Activated CD4-positive, alpha-beta memory T cell treated with anti-CD3 and anti-CD28 coated beads, Interleukin-2, amount 10 ng/mL, durations not matched to agents 7 days and 5 days (primary cell): Measurements from ENCODE around the gene DLGAP5. TPM values are rescaled to one million over a fixed set of nuclear protein-coding genes. Genes with fewer than 3 reads are reported as not detected.

Experiments
- CTCF ChIA-PET: fragments of 350-600 bp; sonication (Branson Sonifier 250); formaldehyde crosslinking; loops from one replicate; lab custom pipeline; 2021; ENCODE audit warnings: antibody characterized with exemption, inconsistent platforms; lab: Charles Lee
- POLR2A ChIA-PET: fragments of 350-600 bp; sonication (Branson Sonifier 250); formaldehyde crosslinking; loops from one replicate; lab custom pipeline; 2021; ENCODE audit warnings: antibody characterized with exemption; lab: Charles Lee
- DNase-seq: peaks from one replicate; pipeline ENCODE4 v3.0.0-alpha.2; 2020
- H3K27ac Mint-ChIP-seq: one replicate; pipeline ENCODE4 v1.8.0; 2021; ENCODE audit warnings: mild to moderate bottlenecking, mixed read lengths
- H3K27me3 Mint-ChIP-seq: one replicate; pipeline ENCODE4 v1.8.0; 2021; ENCODE audit warnings: mixed read lengths
- H3K36me3 Mint-ChIP-seq: one replicate; pipeline ENCODE4 v1.8.0; 2021; ENCODE audit warnings: low read depth, mixed read lengths
- H3K4me1 Mint-ChIP-seq: one replicate; pipeline ENCODE4 v1.8.0; 2021; ENCODE audit warnings: mixed read lengths
- H3K4me3 Mint-ChIP-seq: one replicate; pipeline ENCODE4 v1.8.0; 2021; ENCODE audit warnings: mild to moderate bottlenecking, mixed read lengths
- H3K9me3 Mint-ChIP-seq: one replicate; pipeline ENCODE4 v1.8.0; 2021; ENCODE audit warnings: mixed read lengths
- total RNA-seq, 2 experiments: library from RNA; stranded (reverse); gene quantifications; one replicate each; pipeline ENCODE4 v1.2.3, GENCODE V29; 2021

Gene DLGAP5
- total RNA-seq, 2 experiments from 2014 or later: 89.7 to 95.8 TPM

GRCh38 chr14:55139141-55139540 lies 52.2 kb downstream of the DLGAP5 start:
- CTCF ChIA-PET: interaction anchor here (2.5 kb wide), 1 partner anchor 88 kb away, joined by 7 read pairs; the partner anchor contains the start of gene MAPK1IP1L
- H3K27ac Mint-ChIP-seq: no peak overlapping the region
- H3K36me3 Mint-ChIP-seq: peaks cover 74% of the 10 kb centered on the region
- POLR2A ChIA-PET: interaction anchor here (0.9 to 1.8 kb wide), 3 partner anchors 10 to 36 kb away, joined by 4 to 5 read pairs (median 5); partner anchors contain the start of gene LGALS3
- H3K9me3 Mint-ChIP-seq: no peaks in the 10 kb centered on the region
- H3K27me3 Mint-ChIP-seq: no peaks in the 10 kb centered on the region
- H3K4me3 Mint-ChIP-seq: no peak overlapping the region
- H3K4me1 Mint-ChIP-seq: peaks cover 16% of the 10 kb centered on the region
- no peak for DNase-seq

- Mint-ChIP-seq H3K4me3 (no peak overlapping the region), H3K27ac (no peak overlapping the region), H3K9me3 (no peaks in the 10 kb centered on the region), H3K36me3 (peaks cover 72% of the 10 kb centered on the region), H3K27me3 (no peaks in the 10 kb centered on the region), H3K4me1 (peaks cover 8% of the 10 kb centered on the region)
- no peak for DNase-seq
- ChIA-PET CTCF (interaction anchor here (1.1 to 2.5 kb wide), 5 partner anchors 8 to 87 kb away, joined by 3 to 7 read pairs (median 4); partner anchors contain the start of gene MAPK1IP1L), POLR2A (interaction anchor here (0.8 to 1.9 kb wide), 5 partner anchors 8 to 53 kb away, joined by 3 to 5 read pairs (median 4); partner anchors contain the start of gene DLGAP5)
Measured at GRCh38 chr14:55138091-55138490, 53.3 kb downstream of the DLGAP5 start.

GRCh38 chr14:55136885-55137786 lies 54.2 kb downstream of the DLGAP5 start:
- Mint-ChIP-seq H3K4me3 (no peak overlapping the region), H3K36me3 (peaks cover 73% of the 10 kb centered on the region), H3K4me1 (peaks cover 11% of the 10 kb centered on the region), H3K27me3 (no peaks in the 10 kb centered on the region), H3K27ac (no peak overlapping the region), H3K9me3 (no peaks in the 10 kb centered on the region)
- no peak for DNase-seq
- POLR2A ChIA-PET: interaction anchor here (0.8 to 1.9 kb wide), 5 partner anchors 7 to 86 kb away, joined by 3 to 5 read pairs (median 4); partner anchors contain the start of genes DLGAP5 and MAPK1IP1L
- CTCF ChIA-PET: interaction anchor here (0.6 to 2.5 kb wide), 6 partner anchors 9 to 86 kb away, joined by 3 to 7 read pairs (median 4); partner anchors contain the start of gene MAPK1IP1L

DNA sequence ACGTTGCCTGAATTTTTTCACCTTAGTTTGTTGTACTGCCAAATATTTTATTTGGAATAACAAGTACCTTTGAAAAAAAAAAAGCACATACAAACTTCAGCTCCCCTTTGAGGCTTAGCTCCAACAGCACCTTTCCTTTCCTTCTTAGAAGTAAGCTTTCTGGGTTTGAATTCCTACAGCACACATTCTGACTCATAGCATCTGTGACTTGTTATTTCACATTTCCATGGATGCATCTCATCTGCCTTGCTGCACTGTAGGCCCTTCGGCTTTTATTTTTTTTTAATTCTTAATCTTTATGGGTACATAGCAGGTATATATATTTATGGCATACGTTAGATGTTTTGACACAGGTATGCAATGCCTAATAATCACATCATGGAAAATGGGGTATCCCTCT lies 55.1 kb downstream of the DLGAP5 start:
- ChIA-PET POLR2A (interaction anchor here (0.9 kb wide), 1 partner anchor 33 kb away, joined by 3 read pairs; no protein-coding TSS in a partner anchor), CTCF (interaction anchor here (0.7 kb wide), 1 partner anchor 33 kb away, joined by 3 read pairs; no protein-coding TSS in a partner anchor)
- no peak for DNase-seq
- H3K27ac Mint-ChIP-seq: no peak overlapping the region
- peaks cover 20% of the 10 kb centered on the region for H3K4me1 Mint-ChIP-seq
- H3K9me3 Mint-ChIP-seq: no peaks in the 10 kb centered on the region
- H3K4me3 Mint-ChIP-seq: no peak overlapping the region
- H3K27me3 Mint-ChIP-seq: no peaks in the 10 kb centered on the region
- peaks cover 72% of the 10 kb centered on the region for H3K36me3 Mint-ChIP-seq

DNA sequence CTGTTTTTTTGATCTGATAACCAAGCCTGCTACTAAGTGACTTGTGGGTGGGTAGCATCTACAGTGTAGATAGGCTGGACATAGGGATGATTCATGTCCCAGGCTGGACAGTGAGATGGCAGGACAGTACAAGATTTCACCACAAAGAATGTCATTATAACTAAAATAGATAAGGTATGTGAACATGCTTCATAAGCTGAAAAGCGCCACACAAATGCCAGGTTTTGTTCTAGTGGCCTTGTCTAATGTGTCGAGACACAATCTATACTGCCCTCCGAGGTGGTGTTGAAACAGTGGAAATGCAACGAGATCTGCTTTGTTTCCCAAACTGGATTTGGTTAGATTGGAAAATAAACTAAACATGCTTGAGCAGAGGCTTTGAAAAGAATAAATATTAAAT lies 58.0 kb downstream of the DLGAP5 start:
- CTCF ChIA-PET: interaction anchor here (0.7 to 1.3 kb wide), 4 partner anchors 28 to 44 kb away, joined by 3 to 6 read pairs (median 3); no protein-coding TSS in a partner anchor
- POLR2A ChIA-PET: interaction anchor here (0.6 to 1.3 kb wide), 3 partner anchors 25 to 49 kb away, joined by 3 to 7 read pairs (median 3); no protein-coding TSS in a partner anchor
- H3K27me3 Mint-ChIP-seq: no peaks in the 10 kb centered on the region
- no peaks in the 10 kb centered on the region for H3K9me3 Mint-ChIP-seq
- DNase-seq: no peak
- H3K4me1 Mint-ChIP-seq: peaks cover 36% of the 10 kb centered on the region
- peaks cover 53% of the 10 kb centered on the region for H3K36me3 Mint-ChIP-seq
- no peak overlapping the region for H3K4me3 Mint-ChIP-seq
- H3K27ac Mint-ChIP-seq: no peak overlapping the region

- peaks cover 40% of the 10 kb centered on the region for H3K36me3 Mint-ChIP-seq
- ChIA-PET CTCF (interaction anchor here (0.7 to 1.7 kb wide), 9 partner anchors 9 to 80 kb away, joined by 3 to 13 read pairs (median 3); partner anchors contain the start of gene MAPK1IP1L), POLR2A (interaction anchor here (1.1 to 9.9 kb wide), 8 partner anchors 13 to 104 kb away, joined by 3 to 177 read pairs (median 4); partner anchors contain the start of genes DLGAP5, MAPK1IP1L, SOCS4 and WDHD1)
- H3K9me3 Mint-ChIP-seq: no peaks in the 10 kb centered on the region
- peaks cover 38% of the 10 kb centered on the region for H3K4me1 Mint-ChIP-seq
- H3K27me3 Mint-ChIP-seq: peaks cover 8% of the 10 kb centered on the region
- H3K4me3 Mint-ChIP-seq: peak overlapping the region; percentile 12
- DNase-seq: no peak
- H3K27ac Mint-ChIP-seq: peak overlapping the region; percentile 50
Measured at GRCh38 chr14:55131370-55132137, 59.8 kb downstream of the DLGAP5 start.

GRCh38 chr14:55130196-55130550 lies 61.2 kb downstream of the DLGAP5 start:
- DNase-seq: no peak
- H3K9me3 Mint-ChIP-seq: no peaks in the 10 kb centered on the region
- CTCF ChIA-PET: interaction anchor here (1.2 to 2.2 kb wide), 4 partner anchors 27 to 79 kb away, joined by 4 to 12 read pairs (median 6); partner anchors contain the start of gene MAPK1IP1L
- peak overlapping the region; percentile 19 for H3K27ac Mint-ChIP-seq
- peak overlapping the region; percentile 75 for H3K4me3 Mint-ChIP-seq
- peaks cover 10% of the 10 kb centered on the region for H3K27me3 Mint-ChIP-seq
- peaks cover 35% of the 10 kb centered on the region for H3K36me3 Mint-ChIP-seq
- POLR2A ChIA-PET: interaction anchor here (1.2 to 9.9 kb wide), 10 partner anchors 8 to 79 kb away, joined by 3 to 177 read pairs (median 6); partner anchors contain the start of genes DLGAP5 and MAPK1IP1L
- H3K4me1 Mint-ChIP-seq: peaks cover 52% of the 10 kb centered on the region

DNA sequence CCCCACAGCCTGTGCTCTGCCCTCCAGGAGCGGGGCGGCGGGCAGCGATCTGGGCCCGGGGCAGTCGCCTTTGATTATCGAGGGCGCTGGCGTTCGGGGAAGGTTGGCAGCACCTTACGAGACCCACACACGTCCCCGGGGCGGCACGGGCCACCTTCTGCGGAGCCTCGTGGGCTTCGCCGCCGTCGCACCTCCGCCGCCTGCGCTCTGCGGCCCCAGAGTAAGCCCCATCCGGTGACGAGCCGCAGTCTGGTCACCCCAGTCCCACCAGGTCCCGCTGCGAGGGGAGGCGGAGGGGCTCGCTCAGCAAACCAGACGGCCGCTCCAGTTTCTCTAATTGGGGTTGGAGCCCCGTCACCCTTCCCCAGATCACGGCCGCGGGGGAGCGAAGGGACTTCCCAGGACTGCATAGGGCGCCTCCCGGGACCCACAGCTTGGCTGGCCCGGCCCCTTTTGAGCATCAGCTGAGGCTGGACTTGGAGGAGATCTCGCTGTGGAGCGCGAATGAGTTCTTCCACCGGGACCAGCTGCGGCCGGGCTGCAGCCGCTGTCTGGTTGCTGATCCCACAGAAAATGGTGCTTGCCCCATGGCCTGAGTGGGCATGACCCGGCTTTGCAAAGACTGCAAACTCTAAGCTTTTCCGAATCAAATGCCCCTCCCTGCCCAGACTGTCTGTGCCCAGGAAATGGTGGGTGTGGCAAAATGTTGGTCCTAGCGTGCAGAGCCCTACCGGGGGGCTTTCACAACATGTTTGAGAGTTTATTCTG lies 61.8 kb downstream of the DLGAP5 start:
- ChIA-PET CTCF (interaction anchor here (1.2 to 2.2 kb wide), 4 partner anchors 27 to 78 kb away, joined by 4 to 12 read pairs (median 6); partner anchors contain the start of gene MAPK1IP1L), POLR2A (interaction anchor here (0.6 to 9.9 kb wide), 14 partner anchors 8 to 103 kb away, joined by 3 to 177 read pairs (median 4); partner anchors contain the start of genes DLGAP5 and MAPK1IP1L)
- H3K4me1 Mint-ChIP-seq: peaks cover 58% of the 10 kb centered on the region
- H3K4me3 Mint-ChIP-seq: peak overlapping the region; percentile 75
- H3K36me3 Mint-ChIP-seq: peaks cover 35% of the 10 kb centered on the region
- H3K27ac Mint-ChIP-seq: peak overlapping the region; percentile 47
- H3K9me3 Mint-ChIP-seq: no peaks in the 10 kb centered on the region
- peak; percentile 63 for DNase-seq
- H3K27me3 Mint-ChIP-seq: peaks cover 10% of the 10 kb centered on the region

GRCh38 chr14:55129086-55129427 lies 62.3 kb downstream of the DLGAP5 start, which contains the start of gene LGALS3:
LGALS3 (plus strand) TSS chr14:55129252; CDS start chr14:55137374, 8,122 bp downstream.
- peak within 1 kb of the TSS; percentile 75 for H3K4me3 Mint-ChIP-seq
- peaks cover 61% of the 10 kb centered on the region for H3K4me1 Mint-ChIP-seq
- peak within 1 kb of the TSS; percentile 61 for H3K27ac Mint-ChIP-seq
- H3K9me3 Mint-ChIP-seq: no peaks in the 10 kb centered on the region
- POLR2A ChIA-PET: interaction anchor here (0.5 to 9.9 kb wide), 12 partner anchors 9 to 232 kb away, joined by 3 to 177 read pairs (median 4); partner anchors contain the start of genes DLGAP5 and MAPK1IP1L
- DNase-seq: peak; percentile 59
- peaks cover 10% of the 10 kb centered on the region for H3K27me3 Mint-ChIP-seq
- peaks cover 33% of the 10 kb centered on the region for H3K36me3 Mint-ChIP-seq
- CTCF ChIA-PET: interaction anchor here (1.2 to 2.2 kb wide), 5 partner anchors 26 to 78 kb away, joined by 4 to 12 read pairs (median 4); partner anchors contain the start of gene MAPK1IP1L

GRCh38 chr14:55128386-55129085 lies 62.8 kb downstream of the DLGAP5 start:
- H3K27ac Mint-ChIP-seq: peak overlapping the region; percentile 61

More at GRCh38 chr14:55128386-55129085, 62.8 kb downstream of the DLGAP5 start:
- peaks cover 10% of the 10 kb centered on the region for H3K27me3 Mint-ChIP-seq
- CTCF ChIA-PET: interaction anchor here (1.6 to 2.2 kb wide), 2 partner anchors 31 to 77 kb away, joined by 4 to 8 read pairs; partner anchors contain the start of gene MAPK1IP1L
- no peaks in the 10 kb centered on the region for H3K9me3 Mint-ChIP-seq
- peak overlapping the region; percentile 75 for H3K4me3 Mint-ChIP-seq
- peaks cover 64% of the 10 kb centered on the region for H3K4me1 Mint-ChIP-seq
- DNase-seq: no peak
- H3K36me3 Mint-ChIP-seq: peaks cover 30% of the 10 kb centered on the region
- POLR2A ChIA-PET: interaction anchor here (0.5 to 9.9 kb wide), 9 partner anchors 10 to 233 kb away, joined by 3 to 177 read pairs (median 4); partner anchors contain the start of gene MAPK1IP1L
